ENCODE data around the gene OR51A2.

Gene OR51A2

DNA sequence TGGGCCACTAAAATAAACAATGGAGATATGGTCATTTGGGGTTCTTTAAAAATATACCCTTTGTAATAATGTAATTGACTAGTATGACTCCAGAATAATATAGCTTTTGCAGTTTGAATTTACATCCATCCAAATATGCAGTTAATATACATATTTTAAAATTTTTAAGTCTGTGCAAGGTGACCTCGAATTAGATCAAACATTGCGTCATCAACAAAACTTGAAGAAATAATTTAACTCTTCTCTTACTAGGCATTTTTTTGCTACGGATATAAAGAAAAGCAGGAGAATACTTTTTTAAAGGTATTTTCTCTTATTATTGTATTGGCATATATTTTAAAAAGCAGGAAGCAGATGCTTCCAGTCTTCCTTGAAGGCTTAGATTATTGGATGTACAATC is 18.8 kb downstream of the OR51A2 start:
- no peak overlapping the region for H3K4me3 ChIP-seq (ENCODE audit: low read depth in 1 of 2, low read length in 2 of 2)
- H3K4me1 ChIP-seq (ENCODE audit: control insufficient read depth in 1 of 2, insufficient read depth in 2 of 2, low read length in 2 of 2) = no peaks in the 10 kb centered on the region
- no peaks in the 10 kb centered on the region for H3K36me3 ChIP-seq (ENCODE audit: control insufficient read depth in 1 of 2, insufficient read depth in 2 of 2, low read length in 2 of 2)
- H3K27me3 ChIP-seq (ENCODE audit: low read depth, low read length) = no peaks in the 10 kb centered on the region
- no peak overlapping the region for H3K27ac ChIP-seq (ENCODE audit: low read length)
- H3K9me3 ChIP-seq (ENCODE audit: control insufficient read depth in 1 of 2, low read length in 2 of 2) = no peaks in the 10 kb centered on the region

DNA sequence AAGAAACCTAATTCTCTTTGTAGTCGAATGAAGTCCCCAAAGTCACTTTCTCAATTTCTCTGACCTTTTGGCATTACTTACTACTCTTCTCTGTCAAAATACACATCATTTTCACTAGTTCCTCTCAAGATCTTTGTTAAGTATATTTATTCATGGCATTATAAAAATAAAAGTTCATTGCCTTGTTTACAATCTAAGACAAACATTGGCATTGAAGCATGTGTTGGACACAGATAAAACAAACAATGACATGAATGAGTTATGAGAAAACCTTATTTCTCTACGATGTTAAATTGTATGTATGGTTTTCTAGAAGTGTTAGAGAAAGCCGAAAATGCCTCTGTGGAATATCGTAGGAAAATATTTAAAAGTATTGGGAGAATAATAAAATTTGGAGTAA is 22.8 kb downstream of the OR51A2 start:
- Histone ChIP-seq H3K36me3 (ENCODE audit: control insufficient read depth in 1 of 2, insufficient read depth in 2 of 2, low read length in 2 of 2) (no peaks in the 10 kb centered on the region), H3K27me3 (ENCODE audit: low read depth, low read length) (no peaks in the 10 kb centered on the region), H3K4me3 (ENCODE audit: low read depth in 1 of 2, low read length in 2 of 2) (no peak overlapping the region), H3K27ac (ENCODE audit: low read length) (no peak overlapping the region), H3K9me3 (ENCODE audit: control insufficient read depth in 1 of 2, low read length in 2 of 2) (no peaks in the 10 kb centered on the region), H3K4me1 (ENCODE audit: control insufficient read depth in 1 of 2, insufficient read depth in 2 of 2, low read length in 2 of 2) (no peaks in the 10 kb centered on the region)

DNA sequence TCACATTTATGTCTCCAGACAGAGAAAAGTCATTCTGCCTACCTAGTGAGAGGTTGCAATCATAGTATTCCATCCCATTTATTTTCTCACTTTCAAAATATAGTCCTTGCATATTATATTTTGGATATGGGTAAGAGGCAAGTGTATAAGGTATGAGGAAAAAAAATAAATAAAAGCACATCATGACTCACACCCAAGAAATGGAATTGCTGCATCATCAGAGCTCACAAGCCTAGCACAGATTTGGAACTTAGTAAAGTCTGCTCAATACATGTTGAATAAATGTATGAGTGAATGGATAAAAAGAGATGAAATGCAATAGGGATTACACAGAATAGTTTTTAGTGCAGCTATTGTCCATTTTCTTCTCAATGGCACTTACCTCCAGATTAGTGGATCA is 28.9 kb downstream of the OR51A2 start:
- no peak overlapping the region for H3K27ac ChIP-seq (ENCODE audit: low read length)
- H3K4me1 ChIP-seq (ENCODE audit: control insufficient read depth in 1 of 2, insufficient read depth in 2 of 2, low read length in 2 of 2) = no peaks in the 10 kb centered on the region
- H3K4me3 ChIP-seq (ENCODE audit: low read depth in 1 of 2, low read length in 2 of 2) = no peak overlapping the region
- H3K27me3 ChIP-seq (ENCODE audit: low read depth, low read length) = no peaks in the 10 kb centered on the region
- no peaks in the 10 kb centered on the region for H3K36me3 ChIP-seq (ENCODE audit: control insufficient read depth in 1 of 2, insufficient read depth in 2 of 2, low read length in 2 of 2)
- no peaks in the 10 kb centered on the region for H3K9me3 ChIP-seq (ENCODE audit: control insufficient read depth in 1 of 2, low read length in 2 of 2)

DNA sequence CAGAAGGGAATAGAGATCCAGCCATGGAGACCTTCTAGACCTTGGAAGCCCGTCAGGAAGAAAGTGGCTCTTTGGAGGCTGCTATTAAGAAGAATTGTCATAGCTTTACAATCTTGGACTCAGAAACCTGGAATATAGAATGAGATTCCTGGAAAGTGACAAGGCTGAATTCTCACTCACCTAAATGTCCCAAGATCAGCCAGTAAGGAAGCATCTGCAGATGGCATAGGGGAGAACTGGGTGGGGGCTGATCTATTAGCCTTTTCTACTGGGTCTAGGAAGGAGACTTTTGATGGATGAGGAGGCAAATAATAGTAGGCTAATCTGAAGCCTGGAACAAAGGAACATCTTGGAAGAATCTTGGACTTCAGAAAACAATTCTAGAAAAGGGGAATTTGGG is 31.3 kb downstream of the OR51A2 start, which contains the start of gene OR51G1:
OR51G1 (minus strand) TSS at position 101 of the 400 bp plus-strand sequence; CDS start at position 101, 0 bp downstream.
- no peaks in the 10 kb centered on the region for H3K9me3 ChIP-seq (ENCODE audit: control insufficient read depth in 1 of 2, low read length in 2 of 2)
- H3K27ac ChIP-seq (ENCODE audit: low read length) = no peak within 1 kb of the TSS
- H3K36me3 ChIP-seq (ENCODE audit: control insufficient read depth in 1 of 2, insufficient read depth in 2 of 2, low read length in 2 of 2) = no peaks in the 10 kb centered on the region
- no peaks in the 10 kb centered on the region for H3K4me1 ChIP-seq (ENCODE audit: control insufficient read depth in 1 of 2, insufficient read depth in 2 of 2, low read length in 2 of 2)
- no peaks in the 10 kb centered on the region for H3K27me3 ChIP-seq (ENCODE audit: low read depth, low read length)
- H3K4me3 ChIP-seq (ENCODE audit: low read depth in 1 of 2, low read length in 2 of 2) = no peak within 1 kb of the TSS

DNA sequence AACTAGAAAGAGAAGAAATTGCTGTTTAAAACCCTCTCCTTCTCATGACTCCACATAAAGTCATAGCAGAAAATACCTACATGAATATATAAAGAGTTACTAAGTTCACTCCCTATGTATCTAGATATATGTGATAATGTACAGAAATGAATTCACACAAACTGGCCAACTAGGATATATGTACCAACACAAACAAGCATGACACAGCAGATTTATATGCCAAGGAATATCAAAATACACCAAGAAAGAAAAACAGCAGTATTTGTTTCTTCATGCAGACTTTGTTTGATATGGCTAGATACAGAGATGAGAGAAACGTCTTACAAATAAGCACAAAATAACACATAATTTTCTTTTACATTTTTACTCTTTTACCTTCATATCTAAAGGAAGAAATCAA is 33.2 kb downstream of the OR51A2 start:
- no peak overlapping the region for H3K4me3 ChIP-seq (ENCODE audit: low read depth in 1 of 2, low read length in 2 of 2)
- H3K9me3 ChIP-seq (ENCODE audit: control insufficient read depth in 1 of 2, low read length in 2 of 2) = no peaks in the 10 kb centered on the region
- H3K27ac ChIP-seq (ENCODE audit: low read length) = no peak overlapping the region
- no peaks in the 10 kb centered on the region for H3K4me1 ChIP-seq (ENCODE audit: control insufficient read depth in 1 of 2, insufficient read depth in 2 of 2, low read length in 2 of 2)
- no peaks in the 10 kb centered on the region for H3K36me3 ChIP-seq (ENCODE audit: control insufficient read depth in 1 of 2, insufficient read depth in 2 of 2, low read length in 2 of 2)
- H3K27me3 ChIP-seq (ENCODE audit: low read depth, low read length) = no peaks in the 10 kb centered on the region

DNA sequence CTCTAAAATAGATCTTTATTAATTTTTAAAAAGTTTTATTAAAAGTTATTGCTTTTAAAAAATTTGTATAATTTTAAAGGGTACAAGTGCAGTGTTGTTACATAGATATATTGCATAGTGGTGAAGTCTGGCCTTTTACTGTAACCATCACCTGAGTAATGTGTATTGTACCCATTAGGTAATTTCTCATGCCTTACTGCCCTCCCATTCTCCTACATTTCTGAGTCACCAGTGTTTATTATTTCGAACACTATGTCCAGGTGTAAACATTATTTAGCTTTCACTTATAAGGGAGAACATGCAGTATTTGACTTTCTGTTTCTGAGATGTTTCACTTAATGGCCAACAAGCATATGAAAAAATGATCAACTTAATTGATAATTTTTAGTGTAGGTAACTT is 33.7 kb downstream of the OR51A2 start:
- no peak overlapping the region for H3K4me3 ChIP-seq (ENCODE audit: low read depth in 1 of 2, low read length in 2 of 2)
- no peak overlapping the region for H3K27ac ChIP-seq (ENCODE audit: low read length)
- H3K9me3 ChIP-seq (ENCODE audit: control insufficient read depth in 1 of 2, low read length in 2 of 2) = no peaks in the 10 kb centered on the region
- H3K36me3 ChIP-seq (ENCODE audit: control insufficient read depth in 1 of 2, insufficient read depth in 2 of 2, low read length in 2 of 2) = no peaks in the 10 kb centered on the region
- no peaks in the 10 kb centered on the region for H3K4me1 ChIP-seq (ENCODE audit: control insufficient read depth in 1 of 2, insufficient read depth in 2 of 2, low read length in 2 of 2)
- no peaks in the 10 kb centered on the region for H3K27me3 ChIP-seq (ENCODE audit: low read depth, low read length)

DNA sequence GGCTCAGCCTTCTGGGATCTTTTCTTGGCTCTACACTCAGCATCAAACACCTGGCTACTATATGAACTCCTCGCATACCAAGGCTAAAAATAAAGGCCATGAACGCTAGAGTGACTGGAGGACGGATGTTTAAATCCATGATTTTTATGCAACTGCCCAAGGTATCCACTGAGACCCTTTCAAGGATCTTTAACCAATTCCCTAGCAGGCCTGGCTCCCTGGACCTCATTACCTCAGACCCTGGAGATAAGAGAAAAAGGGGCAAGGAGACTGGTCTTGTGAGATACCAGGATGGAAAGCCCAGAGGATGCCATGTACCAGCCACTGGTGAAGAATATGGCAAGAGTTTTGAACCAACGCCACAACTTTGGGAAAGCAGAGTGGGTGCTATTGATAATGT is 36.3 kb downstream of the OR51A2 start, which contains the start of gene OR51G2:
OR51G2 (minus strand) TSS at position 101 of the 400 bp plus-strand sequence. CDS start 3,687 bp downstream, outside the sequence.
- no peaks in the 10 kb centered on the region for H3K4me1 ChIP-seq (ENCODE audit: control insufficient read depth in 1 of 2, insufficient read depth in 2 of 2, low read length in 2 of 2)
- no peaks in the 10 kb centered on the region for H3K36me3 ChIP-seq (ENCODE audit: control insufficient read depth in 1 of 2, insufficient read depth in 2 of 2, low read length in 2 of 2)
- no peak within 1 kb of the TSS for H3K4me3 ChIP-seq (ENCODE audit: low read depth in 1 of 2, low read length in 2 of 2)
- no peaks in the 10 kb centered on the region for H3K9me3 ChIP-seq (ENCODE audit: control insufficient read depth in 1 of 2, low read length in 2 of 2)
- no peaks in the 10 kb centered on the region for H3K27me3 ChIP-seq (ENCODE audit: low read depth, low read length)
- H3K27ac ChIP-seq (ENCODE audit: low read length) = no peak within 1 kb of the TSS

DNA sequence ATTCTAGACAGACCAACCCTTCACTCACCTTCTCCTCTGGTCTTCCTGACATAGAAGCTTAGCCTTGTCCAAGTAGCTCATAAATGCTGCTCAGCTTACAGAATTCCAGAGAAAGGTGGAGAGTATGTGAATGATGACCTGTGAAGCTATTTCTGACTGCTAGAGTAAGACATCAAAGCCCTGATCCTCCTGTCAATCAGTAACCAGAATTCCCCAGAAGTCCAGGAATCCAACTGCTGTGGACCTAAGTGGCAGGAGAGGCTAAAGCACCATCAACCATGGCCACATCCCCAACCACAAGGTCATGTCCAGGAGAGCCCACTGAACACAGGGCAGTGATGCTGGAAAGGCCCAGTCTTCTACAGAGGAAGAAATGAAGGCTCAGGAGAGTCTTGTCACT is 38.9 kb downstream of the OR51A2 start:
- H3K27me3 ChIP-seq (ENCODE audit: low read depth, low read length) = no peaks in the 10 kb centered on the region
- H3K36me3 ChIP-seq (ENCODE audit: control insufficient read depth in 1 of 2, insufficient read depth in 2 of 2, low read length in 2 of 2) = no peaks in the 10 kb centered on the region
- H3K27ac ChIP-seq (ENCODE audit: low read length) = no peak overlapping the region
- no peak overlapping the region for H3K4me3 ChIP-seq (ENCODE audit: low read depth in 1 of 2, low read length in 2 of 2)
- no peaks in the 10 kb centered on the region for H3K4me1 ChIP-seq (ENCODE audit: control insufficient read depth in 1 of 2, insufficient read depth in 2 of 2, low read length in 2 of 2)
- H3K9me3 ChIP-seq (ENCODE audit: control insufficient read depth in 1 of 2, low read length in 2 of 2) = no peaks in the 10 kb centered on the region

Data from muscle layer of duodenum (tissue), 2 donors.